Colonic mucosa (tissue), 4 donors: Measurements from ENCODE around the gene MAX. TPM values are rescaled to one million over a fixed set of nuclear protein-coding genes. Genes with fewer than 3 reads are reported as not detected.

ENCODE experiments used
- DNase-seq: peaks from one replicate; pipeline ENCODE4 v3.0.0-alpha.2; 2020
- H3K27ac ChIP-seq: fragments of 200-600 bp; one replicate; pipeline ENCODE4 v1.8.0; 2021
- H3K27me3 ChIP-seq: fragments of 200-600 bp; one replicate; pipeline ENCODE4 v1.8.0; 2021
- H3K36me3 ChIP-seq: fragments of 200-600 bp; one replicate; pipeline ENCODE4 v1.8.0; 2021
- H3K4me1 ChIP-seq: fragments of 200-600 bp; one replicate; pipeline ENCODE4 v1.8.0; 2021; ENCODE audit warnings: mild to moderate bottlenecking
- H3K4me3 ChIP-seq: fragments of 200-600 bp; one replicate; pipeline ENCODE4 v1.8.0; 2021
- H3K9ac ChIP-seq, 2 donors: one replicate each; pipeline ENCODE4 v1.7.0; 2013; ENCODE audit warnings: control low read depth in 2 of 2, low read depth in 2 of 2, low read length in 2 of 2
- H3K9me3 ChIP-seq: fragments of 200-600 bp; one replicate; pipeline ENCODE4 v1.8.0; 2021
- CTCF ChIP-seq: fragments of 200-600 bp; IDR thresholded peaks from one replicate; pipeline ENCODE4 v1.8.0; 2022; ENCODE audit warnings: antibody characterized with exemption, mild to moderate bottlenecking
- intact Hi-C: fragments of 100-400 bp; cut with DNase I; formaldehyde crosslinking; loops from one replicate; pipeline ENCODE4 v1.14.1; 2022
- total RNA-seq, 2 donors: library from RNA; stranded (reverse); fragmentation: NEBNext Ultra II Directional in 1 of 2; extraction: Animal tissue kit (Norgen Biotek cat#: 25700) in 1 of 2; gene quantifications; one replicate each; pipeline ENCODE4 v1.2.1, GENCODE V29; 2021
- donor health status: healthy.
- donor health status: DM: no; HTN: no; CAD: no.
- donor health status: DM: no; HTN: no; CAD: no.

The MAX gene
- total RNA-seq, 2 donors from 2014 or later, result 91.1 to 107 TPM

- H3K27me3 ChIP-seq, result no peaks in the 10 kb centered on the region
- H3K4me1 ChIP-seq, result peaks cover 5% of the 10 kb centered on the region
- intact Hi-C loops, result no loop called here
- H3K4me3 ChIP-seq, result peak overlapping the region; percentile 57
- no peaks in the 10 kb centered on the region for H3K9me3 ChIP-seq
- DNase-seq, result peak; percentile 43
- TF ChIP-seq CTCF, result no peak
- H3K27ac ChIP-seq, result peak overlapping the region; percentile 45
- peak overlapping the region; percentile 66 to 70 for H3K9ac ChIP-seq
- H3K36me3 ChIP-seq, result no peaks in the 10 kb centered on the region
Measured at GRCh38 chr14:65103150-65103760, 938 bp upstream of the MAX start.

- intact Hi-C loops, result no loop called here
- no peak for TF ChIP-seq CTCF
Measured at GRCh38 chr14:65101631-65102440, 481 bp downstream of the MAX start.

GRCh38 chr14:65100922-65101541 lies 1.3 kb downstream of the MAX start:
- no peaks in the 10 kb centered on the region for H3K27me3 ChIP-seq
- intact Hi-C loops, result no loop called here
- H3K4me1 ChIP-seq, result peaks cover 7% of the 10 kb centered on the region

More at GRCh38 chr14:65101631-65102440, 481 bp downstream of the MAX start:
- Histone ChIP-seq H3K9ac (peak overlapping the region; percentile 89 to 95), H3K27me3 (no peaks in the 10 kb centered on the region), H3K4me3 (peak overlapping the region; percentile 86), H3K9me3 (no peaks in the 10 kb centered on the region), H3K36me3 (no peaks in the 10 kb centered on the region), H3K27ac (peak overlapping the region; percentile 86), H3K4me1 (peaks cover 5% of the 10 kb centered on the region)
- DNase-seq, result peak; percentile 47

GRCh38 chr14:65098586-65098985 lies 3.7 kb downstream of the MAX start:
- H3K27me3 ChIP-seq, result no peaks in the 10 kb centered on the region
- intact Hi-C loops, result no loop called here
- peaks cover 19% of the 10 kb centered on the region for H3K4me1 ChIP-seq
- no peak for TF ChIP-seq CTCF
- H3K27ac ChIP-seq, result peak overlapping the region; percentile 32
- H3K4me3 ChIP-seq, result no peak overlapping the region
- no peaks in the 10 kb centered on the region for H3K36me3 ChIP-seq
- no peaks in the 10 kb centered on the region for H3K9me3 ChIP-seq
- no peak overlapping the region for H3K9ac ChIP-seq
- DNase-seq, result no peak

More at GRCh38 chr14:65100922-65101541, 1.3 kb downstream of the MAX start:
- no peak for TF ChIP-seq CTCF
- Histone ChIP-seq H3K4me3 (peak overlapping the region; percentile 86), H3K36me3 (no peaks in the 10 kb centered on the region), H3K9me3 (no peaks in the 10 kb centered on the region), H3K9ac (peak overlapping the region in 1 of 2 donors; percentile 89), H3K27ac (peak overlapping the region; percentile 86)
- no peak for DNase-seq

- H3K36me3 ChIP-seq, result no peaks in the 10 kb centered on the region
- no peaks in the 10 kb centered on the region for H3K27me3 ChIP-seq
- H3K27ac ChIP-seq, result peak overlapping the region; percentile 48
- intact Hi-C loops, result no loop called here
- H3K9me3 ChIP-seq, result no peaks in the 10 kb centered on the region
- peak; percentile 53 for DNase-seq
- H3K4me1 ChIP-seq, result peaks cover 22% of the 10 kb centered on the region
- no peak for TF ChIP-seq CTCF
- peak overlapping the region in 1 of 2 donors; percentile 38 for H3K9ac ChIP-seq
- H3K4me3 ChIP-seq, result no peak overlapping the region
Measured at GRCh38 chr14:65096323-65097089, 5.8 kb downstream of the MAX start.
